ENCODE results near the gene DNAJC30. TPM values are rescaled to one million over a fixed set of nuclear protein-coding genes. Genes with fewer than 3 reads are reported as not detected.

Gene DNAJC30
- total RNA-seq, 1 experiment from 2014 or later = 6.8 TPM

- ATAC-seq (no peak), DNase-seq (ENCODE audit: low spot score) (no peak)
- Mint-ChIP-seq H3K36me3 (no peaks in the 10 kb centered on the region), H3K4me3 (no peak overlapping the region), H3K27me3 (ENCODE audit: low read depth) (no peaks in the 10 kb centered on the region), H3K9me3 (no peaks in the 10 kb centered on the region), H3K4me1 (peaks cover 2% of the 10 kb centered on the region; the same call in 1 of the 2 replicates), H3K27ac (no peak overlapping the region)
- POLR2A ChIA-PET = interaction anchor here (1.0 kb wide), 1 partner anchor 16 kb away, joined by 3 read pairs; no protein-coding TSS in a partner anchor
- no peak for TF ChIP-seq ZNF121 (CRISPR knock-in tag; IDR thresholded peaks at IDR 0.05)
- TF ChIP-seq JUN (CRISPR knock-in tag; IDR thresholded peaks at IDR 0.05) = no peak
- no peak for TF ChIP-seq STAT6 (CRISPR knock-in tag; conservative IDR thresholded peaks at IDR 0.05; ENCODE audit: low read depth)
- no peak for TF ChIP-seq ARID4B (CRISPR knock-in tag; IDR thresholded peaks at IDR 0.05; ENCODE audit: borderline replicate concordance)
- TF ChIP-seq MYBL2 (CRISPR knock-in tag; IDR thresholded peaks at IDR 0.05) = no peak
- TF ChIP-seq ZNF138 (CRISPR knock-in tag; conservative IDR thresholded peaks at IDR 0.05) = no peak
- CTCF ChIA-PET = interaction anchor here (1.6 to 2.2 kb wide), 3 partner anchors 16 to 102 kb away, joined by 5 to 11 read pairs (median 8); partner anchors contain the start of gene VPS37D
These were observed 25.8 kb upstream of the DNAJC30 start for GRCh38 chr7:73708961-73709549.

GRCh38 chr7:73707045-73707631, 23.9 kb upstream of the DNAJC30 start:
- no peaks in the 10 kb centered on the region for H3K27me3 Mint-ChIP-seq (ENCODE audit: low read depth)
- ATAC-seq (no peak), DNase-seq (ENCODE audit: low spot score) (no peak)
- H3K4me3 Mint-ChIP-seq = no peak overlapping the region
- peaks cover 12% of the 10 kb centered on the region for H3K4me1 Mint-ChIP-seq
- no peaks in the 10 kb centered on the region for H3K9me3 Mint-ChIP-seq
- TF ChIP-seq SOX15 (CRISPR knock-in tag; IDR thresholded peaks at IDR 0.05) (no peak), ZNF423 (CRISPR knock-in tag; IDR thresholded peaks at IDR 0.05) (no peak), ZBTB21 (CRISPR knock-in tag; IDR thresholded peaks at IDR 0.05; ENCODE audit: borderline replicate concordance) (no peak)
- POLR2A ChIA-PET = no interaction called here
- peaks cover 3% of the 10 kb centered on the region; the same call in 1 of the 2 replicates for H3K36me3 Mint-ChIP-seq
- CTCF ChIA-PET = interaction anchor here (1.8 to 2.2 kb wide), 3 partner anchors 18 to 100 kb away, joined by 7 to 13 read pairs (median 8); partner anchors contain the start of gene VPS37D
- H3K27ac Mint-ChIP-seq = no peak overlapping the region

DNA sequence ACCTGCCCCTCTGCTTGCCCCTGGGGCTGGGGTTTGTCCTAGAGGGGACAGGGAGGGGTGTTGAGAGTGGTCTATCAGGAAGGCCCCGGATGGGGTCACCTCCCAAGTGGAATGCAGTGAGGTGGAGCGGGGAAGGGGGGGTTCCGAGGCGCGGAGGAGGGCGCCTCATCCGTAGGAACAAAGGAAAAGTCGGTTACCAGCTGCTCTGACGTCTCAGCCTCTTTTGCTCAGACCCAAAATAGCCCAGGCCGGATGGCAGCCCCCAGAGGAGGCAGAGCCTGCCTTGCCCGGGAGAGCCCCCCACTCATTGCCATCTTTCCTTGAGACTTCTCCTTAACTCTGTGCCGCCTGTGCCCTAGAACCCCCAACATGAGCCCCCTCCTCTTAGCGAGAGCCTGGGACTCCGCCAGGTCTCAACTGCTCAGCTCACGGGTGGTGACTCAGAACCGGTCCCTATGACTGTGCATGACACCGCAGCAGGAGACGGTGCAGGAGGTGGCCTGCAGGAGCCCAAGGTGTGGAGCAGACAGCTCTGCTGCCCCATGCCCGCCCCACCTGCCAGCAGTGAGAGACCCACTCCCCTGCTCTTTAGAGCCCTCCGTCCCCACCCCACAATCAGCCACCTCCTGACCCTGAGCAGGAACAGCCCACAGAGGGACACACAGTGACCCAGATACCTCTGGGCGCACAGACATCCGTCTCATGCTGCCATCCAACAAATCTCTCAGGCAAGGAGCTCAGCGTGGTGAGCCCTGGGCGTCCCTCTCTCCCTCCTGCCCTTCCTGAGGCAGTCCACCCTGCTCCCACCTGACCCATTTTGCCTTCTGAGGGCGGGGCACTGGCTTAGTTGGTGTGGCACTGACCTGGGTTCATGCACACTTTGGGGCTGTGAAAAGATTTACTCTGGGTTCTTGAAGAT, 23.1 kb upstream of the DNAJC30 start:
- DNase-seq (ENCODE audit: low spot score) = no peak
- H3K27me3 Mint-ChIP-seq (ENCODE audit: low read depth) = no peaks in the 10 kb centered on the region
- no peaks in the 10 kb centered on the region for H3K9me3 Mint-ChIP-seq
- ChIA-PET CTCF (interaction anchor here (1.1 to 2.2 kb wide), 4 partner anchors 19 to 99 kb away, joined by 3 to 13 read pairs (median 8); partner anchors contain the start of gene VPS37D), POLR2A (no interaction called here)
- TF ChIP-seq CBFB (CRISPR knock-in tag; IDR thresholded peaks at IDR 0.05; ENCODE audit: low read depth) (no peak), SMAD4 (CRISPR knock-in tag; IDR thresholded peaks at IDR 0.05) (no peak), ESRRA (CRISPR knock-in tag; IDR thresholded peaks at IDR 0.05; ENCODE audit: borderline replicate concordance) (no peak), TEAD1 (CRISPR knock-in tag; IDR thresholded peaks at IDR 0.05) (no peak), ZBTB43 (CRISPR knock-in tag; IDR thresholded peaks at IDR 0.05) (no peak), ZNF138 (CRISPR knock-in tag; conservative IDR thresholded peaks at IDR 0.05) (no peak), HMGA2 (CRISPR knock-in tag; IDR thresholded peaks at IDR 0.05) (no peak)
- TF ChIP-seq, protein P1, sequence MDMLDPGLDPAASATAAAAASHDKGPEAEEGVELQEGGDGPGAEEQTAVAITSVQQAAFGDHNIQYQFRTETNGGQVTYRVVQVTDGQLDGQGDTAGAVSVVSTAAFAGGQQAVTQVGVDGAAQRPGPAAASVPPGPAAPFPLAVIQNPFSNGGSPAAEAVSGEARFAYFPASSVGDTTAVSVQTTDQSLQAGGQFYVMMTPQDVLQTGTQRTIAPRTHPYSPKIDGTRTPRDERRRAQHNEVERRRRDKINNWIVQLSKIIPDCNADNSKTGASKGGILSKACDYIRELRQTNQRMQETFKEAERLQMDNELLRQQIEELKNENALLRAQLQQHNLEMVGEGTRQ (CRISPR knock-in tag; IDR thresholded peaks at IDR 0.05) = no peak
- TF ChIP-seq, protein P2, sequence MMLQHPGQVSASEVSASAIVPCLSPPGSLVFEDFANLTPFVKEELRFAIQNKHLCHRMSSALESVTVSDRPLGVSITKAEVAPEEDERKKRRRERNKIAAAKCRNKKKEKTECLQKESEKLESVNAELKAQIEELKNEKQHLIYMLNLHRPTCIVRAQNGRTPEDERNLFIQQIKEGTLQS (CRISPR knock-in tag; conservative IDR thresholded peaks at IDR 0.05) = no peak
- H3K27ac Mint-ChIP-seq = no peak overlapping the region
- no peak overlapping the region for H3K4me3 Mint-ChIP-seq
- H3K36me3 Mint-ChIP-seq = peaks cover 9% of the 10 kb centered on the region
- no peak for ATAC-seq
- peaks cover 15% of the 10 kb centered on the region for H3K4me1 Mint-ChIP-seq
